ENCODE results near the gene DDX17. TPM values are rescaled to one million over a fixed set of nuclear protein-coding genes. Genes with fewer than 3 reads are reported as not detected.

Gene DDX17
- total RNA-seq (100 to 1,000 TPM; 218 to 668 (median 453) TPM), polyA plus RNA-seq (100 to 1,000 TPM; 184 to 342 (median 203) TPM)
- long read RNA-seq, donor 1, full-length matches to known transcripts: 24 of 144 reads
- long read RNA-seq, donor 1, partial matches to known transcripts: 120 of 144 reads
- long read RNA-seq, donor 1, other reads (novel, unspliced or antisense): 0 of 144 reads
- long read RNA-seq, donor 2, full-length matches to known transcripts: 31 of 157 reads
- long read RNA-seq, donor 2, partial matches to known transcripts: 126 of 157 reads
- long read RNA-seq, donor 2, other reads (novel, unspliced or antisense): 0 of 157 reads
- long read RNA-seq, donor 3, full-length matches to known transcripts: 13 of 40 reads
- long read RNA-seq, donor 3, partial matches to known transcripts: 27 of 40 reads
- long read RNA-seq, donor 3, other reads (novel, unspliced or antisense): 0 of 40 reads
- long read RNA-seq, donor 4, partial matches to known transcripts: 33 of 51 reads
- long read RNA-seq, donor 4, other reads (novel, unspliced or antisense): 18 of 51 reads
- long read RNA-seq, donor 5, full-length matches to known transcripts: 4 of 30 reads
- long read RNA-seq, donor 5, partial matches to known transcripts: 5 of 30 reads
- long read RNA-seq, donor 5, other reads (novel, unspliced or antisense): 21 of 30 reads
- long read RNA-seq, donor 6, partial matches to known transcripts: 47 of 65 reads
- long read RNA-seq, donor 6, other reads (novel, unspliced or antisense): 17 of 65 reads
- long read RNA-seq, donor 7, full-length matches to known transcripts: 13 of 188 reads
- long read RNA-seq, donor 7, partial matches to known transcripts: 175 of 188 reads
- long read RNA-seq, donor 7, other reads (novel, unspliced or antisense): 0 of 188 reads
- long read RNA-seq, donor 8, full-length matches to known transcripts: 50 of 181 reads
- long read RNA-seq, donor 8, partial matches to known transcripts: 131 of 181 reads
- long read RNA-seq, donor 8, other reads (novel, unspliced or antisense): 0 of 181 reads
- long read RNA-seq, donor 9, full-length matches to known transcripts: 43 of 188 reads
- long read RNA-seq, donor 9, partial matches to known transcripts: 145 of 188 reads
- long read RNA-seq, donor 9, other reads (novel, unspliced or antisense): 0 of 188 reads
- long read RNA-seq, donor 10, full-length matches to known transcripts: 13 of 62 reads
- long read RNA-seq, donor 10, partial matches to known transcripts: 49 of 62 reads
- long read RNA-seq, donor 10, other reads (novel, unspliced or antisense): 0 of 62 reads

GRCh38 chr22:38506118-38506962, at the start of gene DDX17:
Gene DDX17, minus strand, starts transcription at chr22:38506311.
- H3K27ac ChIP-seq: peak within 1 kb of the TSS; percentile 96 to 100 (median 99)
- no peaks in the 10 kb centered on the region for H3K9me3 ChIP-seq (replicated peaks in 1 of 3)
- peak; percentile 93 to 99 (median 96) for DNase-seq
- no peaks in the 10 kb centered on the region for H3K27me3 ChIP-seq
- 0 to 1% (median 0%) methylated on average over 43 to 83 of the region's 83 CpGs for WGBS, 4 donors
- intact Hi-C loops (cut with DNase I): no loop called here
- peak; percentile 43 to 67 for TF ChIP-seq POLR2A (IDR thresholded peaks at IDR 0.05)
- TF ChIP-seq CTCF (IDR thresholded peaks at IDR 0.05): peak in 3 of 6 experiments; percentile 1 to 40 (median 8)
- H3K4me1 ChIP-seq (replicated peaks in 1 of 2): peaks cover 19 to 36% of the 10 kb centered on the region in 2 donors
- peak within 1 kb of the TSS; percentile 19 to 83 (median 74) for H3K4me3 ChIP-seq
- peaks cover 0 to 16% of the 10 kb centered on the region in 2 donors for H3K36me3 ChIP-seq (replicated peaks in 1 of 2)

GRCh38 chr22:38554281-38554680, 48.2 kb upstream of the DDX17 start:
- intact Hi-C loops (cut with DNase I): no loop called here
- Histone ChIP-seq H3K4me1 (replicated peaks in 1 of 2) (no peaks in the 10 kb centered on the region), H3K36me3 (replicated peaks in 1 of 2) (no peaks in the 10 kb centered on the region), H3K9me3 (replicated peaks in 1 of 3) (no peaks in the 10 kb centered on the region), H3K4me3 (no peak overlapping the region), H3K27ac (no peak overlapping the region), H3K27me3 (no peaks in the 10 kb centered on the region)
- no peak for DNase-seq
- 73 to 79% (median 76%) methylated on average over 3 of the region's 3 CpGs for WGBS, 4 donors
- TF ChIP-seq POLR2A (IDR thresholded peaks at IDR 0.05) (no peak), CTCF (IDR thresholded peaks at IDR 0.05) (no peak)

GRCh38 chr22:38549101-38549894, 43.2 kb upstream of the DDX17 start:
- intact Hi-C loops (cut with DNase I): no loop called here
- Histone ChIP-seq H3K4me3 (no peak overlapping the region), H3K27me3 (no peaks in the 10 kb centered on the region), H3K4me1 (replicated peaks in 1 of 2) (no peaks in the 10 kb centered on the region), H3K27ac (no peak overlapping the region), H3K36me3 (replicated peaks in 1 of 2) (no peaks in the 10 kb centered on the region), H3K9me3 (replicated peaks in 1 of 3) (no peaks in the 10 kb centered on the region)
- TF ChIP-seq POLR2A (IDR thresholded peaks at IDR 0.05): no peak
- TF ChIP-seq CTCF (IDR thresholded peaks at IDR 0.05): no peak
- DNase-seq: no peak
- WGBS, 4 donors: 81 to 91% (median 85%) methylated on average over 7 of the region's 7 CpGs

Measured in adrenal gland (tissue), 19 donors.